Activated T-cell treated with anti-CD3 and anti-CD28 coated beads, Interleukin-2, amount 50 U/mL, for 48 hours (primary cell): Measurements from ENCODE around the gene PAPSS2.
A peak's percentile ranks its signal among the peaks of the same experiment; 100 is the strongest.
"Not testable (repeated sequence)": the region's sequence is repeated elsewhere in the genome, so short reads cannot be mapped to it uniquely, and the experiment has no call there.

Experiments used
- DNase-seq, 2 experiments: peaks; one replicate each; pipeline ENCODE4 v3.0.0-alpha.2; 2020

PAPSS2 gene

DNA sequence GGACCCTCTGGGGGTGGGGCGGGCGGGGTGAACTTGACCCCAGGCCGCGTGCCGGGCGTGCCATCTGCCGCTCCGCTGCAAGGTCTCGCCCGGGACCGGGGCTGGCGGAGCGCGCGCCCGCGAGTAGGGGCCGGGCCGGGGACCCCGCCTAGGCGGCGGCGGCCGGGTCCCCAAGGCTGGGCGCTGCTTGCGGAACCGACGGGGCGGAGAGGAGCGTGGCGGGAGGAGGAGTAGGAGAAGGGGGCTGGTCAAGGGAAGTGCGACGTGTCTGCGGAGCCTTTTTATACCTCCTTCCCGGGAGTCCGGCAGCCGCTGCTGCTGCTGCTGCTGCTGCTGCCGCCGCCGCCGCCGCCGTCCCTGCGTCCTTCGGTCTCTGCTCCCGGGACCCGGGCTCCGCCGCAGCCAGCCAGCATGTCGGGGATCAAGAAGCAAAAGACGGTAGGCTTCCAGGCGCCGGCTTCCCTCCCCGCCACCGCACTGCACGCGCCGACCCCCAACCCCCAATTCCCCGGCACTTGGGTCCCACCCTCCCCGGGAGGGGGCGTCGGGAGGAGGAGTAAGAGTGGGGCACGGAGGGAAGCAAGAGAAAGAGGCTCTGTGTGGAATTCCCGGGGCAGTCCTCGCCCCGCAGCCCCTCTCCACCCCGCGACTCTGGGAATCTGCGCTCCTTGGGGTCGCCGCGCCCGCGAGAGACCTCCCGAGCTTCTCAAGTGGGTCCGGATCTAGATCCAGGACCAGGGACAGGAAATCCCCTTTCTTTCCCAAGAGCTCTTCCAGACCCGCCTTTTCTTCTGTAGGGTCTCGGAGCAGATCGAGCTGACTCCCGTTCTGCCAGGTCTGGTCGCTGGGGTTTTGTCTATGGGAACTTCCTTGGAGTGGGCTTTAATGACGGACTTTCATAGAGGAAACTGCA lies at the start of gene PAPSS2:
Gene PAPSS2, plus strand, starts transcription at position 308 of the 913 bp plus-strand sequence. Its CDS starts 104 bp downstream, at position 412.
- DNase-seq, result peak; percentile 40 to 53

DNA sequence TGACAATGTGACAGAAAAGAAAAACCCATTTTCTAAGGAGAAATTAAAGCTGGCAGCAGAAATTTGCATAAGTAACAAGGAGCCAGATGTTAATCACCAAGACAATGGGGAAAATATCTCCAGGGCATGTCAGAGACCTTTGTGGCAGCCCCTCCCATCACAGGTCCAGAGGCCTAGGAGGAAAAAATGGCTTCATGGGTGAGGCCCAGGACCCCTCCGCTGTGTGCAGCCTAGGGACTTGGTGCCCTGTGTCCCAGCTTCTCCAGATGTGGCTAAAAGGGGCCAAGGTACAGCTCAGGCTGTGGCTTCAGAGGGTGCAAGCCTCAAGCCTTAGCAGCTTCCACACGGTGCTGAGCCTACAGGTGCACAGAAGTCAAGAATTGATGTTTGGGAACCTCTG lies 48.3 kb upstream of the PAPSS2 start:
- DNase-seq, result not testable (repeated sequence)

DNA sequence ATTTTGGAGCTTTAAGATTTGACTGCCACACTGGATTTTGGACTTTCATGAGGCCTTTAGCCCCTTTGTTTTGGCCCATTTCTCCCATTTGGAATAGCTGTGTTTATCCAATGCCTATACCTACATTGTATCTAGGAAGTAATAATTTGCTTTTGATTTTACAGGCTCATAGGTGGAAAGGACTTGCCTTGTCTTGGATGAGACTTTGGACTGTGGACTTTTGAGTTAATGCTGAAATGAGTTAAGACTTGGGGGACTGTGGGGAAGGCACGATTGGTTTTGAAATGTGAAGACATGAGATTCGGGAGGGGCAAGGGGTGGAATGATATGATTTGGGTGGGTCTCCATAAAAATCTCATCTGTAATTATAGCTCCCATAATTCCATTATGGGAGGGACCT lies 47.6 kb upstream of the PAPSS2 start:
- DNase-seq, result no peak

DNA sequence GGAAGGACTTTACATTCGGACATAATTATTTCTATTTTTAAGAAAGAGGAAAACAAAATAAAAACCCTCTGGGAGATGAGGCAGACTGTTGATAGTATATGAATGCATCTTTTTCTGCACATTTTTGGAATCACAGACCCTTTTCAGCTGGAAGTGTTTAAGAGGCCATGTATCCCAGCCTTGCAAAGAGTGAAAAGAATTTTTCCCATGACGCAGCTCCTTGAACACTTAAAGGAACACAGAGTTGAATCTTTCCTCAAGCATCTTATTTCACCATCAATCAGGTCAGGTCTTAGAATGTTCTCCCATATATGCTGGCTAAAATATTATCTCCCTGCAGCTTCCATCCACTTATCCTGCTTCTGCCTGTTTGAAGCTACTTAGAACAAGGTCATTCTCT lies 45.9 kb upstream of the PAPSS2 start:
- DNase-seq, result no peak

DNA sequence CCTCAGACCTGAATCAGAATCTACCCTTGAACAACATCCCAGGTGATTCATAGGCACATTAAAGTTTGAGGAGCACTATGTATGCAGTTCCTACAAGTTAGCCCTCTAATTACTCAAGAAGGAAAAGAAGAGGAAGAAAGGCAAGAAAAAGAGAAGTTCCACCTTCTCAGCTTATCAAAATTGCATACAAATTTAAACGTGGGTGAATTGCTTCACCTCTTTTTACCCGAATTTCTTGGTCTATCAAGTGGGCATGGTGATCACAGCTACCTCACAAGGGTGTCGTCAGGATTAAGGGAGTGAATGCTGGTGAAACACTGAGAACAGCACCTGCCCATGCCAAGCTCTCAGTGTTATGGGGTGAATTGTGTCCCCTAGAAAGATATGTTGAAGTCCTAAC lies 43.8 kb upstream of the PAPSS2 start:
- no peak for DNase-seq

DNA sequence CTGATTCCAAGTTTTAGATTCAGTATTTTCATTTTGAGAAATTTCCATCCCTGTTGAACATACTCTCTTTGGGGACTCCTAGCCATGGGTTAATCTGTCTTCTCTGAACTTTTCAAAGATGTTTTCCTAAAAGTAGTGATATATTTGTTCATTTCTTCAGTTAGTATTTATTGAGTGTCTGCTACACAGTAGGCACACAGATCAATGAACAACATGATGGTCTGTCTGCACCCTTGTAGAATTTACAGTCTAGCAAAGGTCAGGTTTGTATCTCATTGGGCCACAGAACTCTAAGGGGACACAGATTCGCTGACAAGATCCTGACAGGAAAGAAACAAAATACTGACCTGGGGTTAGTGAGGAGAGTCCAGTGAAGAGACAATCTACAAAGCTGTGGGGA lies 42.2 kb upstream of the PAPSS2 start:
- no peak for DNase-seq

DNA sequence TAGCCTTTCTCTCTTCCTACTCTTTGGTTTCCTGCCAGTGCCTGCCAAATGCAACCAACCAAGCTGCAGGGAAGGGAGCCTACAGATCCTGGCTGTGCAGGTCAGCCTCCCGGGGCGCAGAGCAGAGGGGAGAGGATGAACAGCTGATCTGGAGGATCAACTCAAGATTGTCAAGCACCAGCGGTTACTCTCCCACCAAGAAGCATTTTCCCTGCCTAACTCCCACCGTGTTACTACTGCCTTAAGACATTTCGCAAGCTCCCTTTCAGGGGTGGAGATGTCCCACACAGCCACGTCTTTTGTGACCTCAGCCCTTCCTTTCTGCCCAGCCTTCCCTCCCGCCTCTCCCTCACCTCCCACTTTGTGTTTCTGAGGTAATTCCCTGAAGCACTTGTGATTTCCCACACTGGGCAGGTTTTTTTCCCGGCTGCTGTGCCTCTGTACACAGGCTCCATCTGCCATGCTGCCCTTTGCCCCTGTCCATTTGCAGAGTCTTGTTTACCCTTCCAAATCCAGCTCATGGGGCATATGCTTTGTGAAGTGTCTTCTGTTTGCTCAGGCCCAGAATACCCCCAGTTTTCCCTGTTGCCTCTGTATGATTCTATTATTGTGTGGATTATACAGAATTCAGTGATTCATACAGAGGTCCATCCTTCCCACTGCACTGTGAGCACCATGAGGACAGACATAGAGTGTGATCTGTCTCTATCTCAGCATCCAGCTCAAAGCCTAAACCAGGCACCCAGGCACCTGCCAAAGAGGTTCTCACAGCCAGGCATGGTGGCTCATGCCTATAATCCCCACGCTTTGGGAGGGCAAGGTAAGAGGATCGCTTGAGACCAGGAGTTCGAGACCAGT lies 40.9 kb upstream of the PAPSS2 start:
- no peak for DNase-seq

DNA sequence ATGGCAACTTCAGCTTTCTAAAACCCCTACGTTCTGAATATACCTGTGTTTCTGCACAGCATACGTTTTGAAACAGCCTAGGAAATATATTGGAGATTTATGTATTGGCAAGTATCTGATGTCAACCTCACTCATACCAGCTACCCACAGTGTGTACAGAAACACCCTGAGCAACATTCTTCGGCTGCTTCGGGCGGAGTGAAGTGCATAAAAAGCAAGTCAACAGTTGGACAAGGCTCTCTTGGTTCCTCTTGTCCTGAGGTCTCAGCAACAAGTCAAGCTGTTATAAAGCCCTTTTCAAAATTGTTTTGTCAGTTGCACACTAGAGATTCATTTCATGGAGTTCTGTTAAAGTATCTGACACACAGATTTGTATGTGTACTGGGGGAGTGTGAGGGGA lies 40.0 kb upstream of the PAPSS2 start:
- DNase-seq, result no peak

DNA sequence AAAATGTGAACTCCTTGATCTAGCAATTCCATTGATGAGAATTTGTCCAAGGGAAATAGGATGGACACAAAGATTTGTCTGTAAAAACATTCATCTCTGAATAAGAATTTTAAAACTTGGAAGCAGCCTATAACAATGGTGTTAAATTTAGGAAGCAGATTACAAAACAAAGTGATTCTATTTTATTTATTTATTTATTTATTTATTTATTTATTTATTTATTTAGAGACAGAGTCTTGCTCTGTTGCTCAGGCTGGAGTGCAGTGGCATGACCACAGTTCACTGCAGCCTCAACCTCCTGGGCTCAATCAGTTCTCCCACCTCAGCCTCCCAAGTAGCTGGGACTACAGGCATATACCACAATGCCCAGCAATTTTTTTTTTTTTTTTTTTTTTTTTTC lies 38.2 kb upstream of the PAPSS2 start:
- not testable (repeated sequence) for DNase-seq

DNA sequence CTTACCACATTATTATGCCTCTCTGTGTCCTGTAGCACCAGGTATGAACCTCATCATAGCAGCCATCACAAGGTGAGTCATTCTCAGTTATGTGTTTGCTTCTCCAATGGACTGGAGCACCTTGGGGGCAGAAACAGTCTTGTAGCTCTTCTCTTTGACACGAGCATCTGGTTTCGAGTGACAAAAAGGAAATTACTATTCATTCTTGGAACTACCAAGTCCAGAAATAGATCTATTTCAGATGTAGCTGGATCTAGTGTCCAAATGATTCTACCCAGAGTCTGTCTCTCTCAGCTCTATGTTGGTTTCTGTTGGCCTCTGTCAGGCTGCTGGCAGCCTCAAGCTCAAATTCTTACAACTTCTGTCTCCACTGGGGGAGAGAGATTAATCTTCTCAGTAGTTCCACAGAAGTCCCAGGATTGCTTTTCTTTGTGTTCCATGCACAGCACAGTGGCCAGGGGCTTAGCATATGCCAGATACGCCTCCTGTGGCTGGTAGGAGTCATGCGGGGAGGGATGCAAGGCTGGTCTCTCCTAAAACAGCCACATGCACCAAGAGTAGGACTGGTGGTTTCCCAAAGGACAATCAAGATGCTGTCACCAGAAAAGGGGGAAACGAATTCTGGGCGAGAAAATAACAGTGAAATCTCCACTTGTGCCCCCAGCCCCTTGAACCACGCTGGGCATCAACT lies 37.2 kb upstream of the PAPSS2 start:
- no peak for DNase-seq

DNA sequence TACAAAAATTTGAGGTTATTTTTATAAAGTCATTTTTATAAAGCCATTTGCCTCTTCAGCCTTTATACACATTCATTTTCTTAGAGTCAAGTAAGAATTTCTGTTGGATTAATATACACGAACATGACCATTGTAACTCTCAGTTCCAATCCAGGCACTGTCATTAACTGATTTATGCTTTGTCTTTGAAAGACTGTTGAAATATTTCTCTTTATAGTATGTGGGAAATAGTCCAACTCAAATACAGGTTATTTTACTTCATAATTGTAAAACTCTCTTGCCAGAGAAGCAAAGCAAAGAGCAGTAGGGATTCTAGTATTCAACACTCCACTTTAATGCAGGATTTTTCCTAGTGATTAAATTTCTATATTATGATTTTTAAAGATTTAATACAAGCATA lies 36.5 kb upstream of the PAPSS2 start:
- DNase-seq, result no peak

DNA sequence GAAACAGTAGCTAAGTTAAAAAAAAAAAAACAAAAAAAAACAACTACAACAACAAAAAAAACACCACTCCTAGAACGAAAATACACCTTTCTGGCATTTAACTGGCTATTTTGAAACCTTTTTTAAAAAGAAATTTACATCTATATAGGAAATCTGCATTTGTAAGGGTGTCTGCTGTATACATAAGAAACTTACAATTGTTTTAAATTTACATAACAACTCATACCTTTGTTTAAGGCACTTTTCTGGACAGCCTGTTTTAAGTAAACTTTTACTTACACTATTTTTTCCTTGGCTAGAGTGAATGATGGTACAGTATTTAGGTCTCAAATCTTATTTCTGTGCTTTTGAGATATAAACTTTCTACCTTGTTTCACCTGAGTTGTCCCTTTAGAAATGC lies 34.0 kb upstream of the PAPSS2 start:
- no peak for DNase-seq

DNA sequence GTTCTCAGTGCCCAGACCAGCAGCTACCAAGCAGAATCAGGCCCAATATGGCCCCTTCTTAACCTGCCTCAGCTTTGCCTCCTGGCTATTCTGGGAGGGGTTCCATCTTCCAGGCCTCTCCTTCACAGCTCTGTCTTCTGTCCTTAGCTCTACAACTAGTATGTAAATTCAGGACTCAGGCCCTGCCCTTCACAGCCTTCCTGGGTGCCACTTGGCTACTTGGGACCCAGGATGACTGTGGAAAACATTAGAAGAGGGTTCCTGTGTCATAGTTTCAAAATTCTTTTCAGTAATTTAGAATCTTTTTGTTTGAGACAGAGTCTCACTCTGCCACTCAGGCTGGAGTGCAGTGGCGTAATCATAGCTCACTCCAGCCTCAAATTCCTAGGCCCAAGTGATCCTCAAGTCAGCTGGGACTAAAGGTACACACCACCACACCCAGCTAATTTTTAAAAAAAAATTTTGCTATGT lies 33.2 kb upstream of the PAPSS2 start:
- no peak for DNase-seq

DNA sequence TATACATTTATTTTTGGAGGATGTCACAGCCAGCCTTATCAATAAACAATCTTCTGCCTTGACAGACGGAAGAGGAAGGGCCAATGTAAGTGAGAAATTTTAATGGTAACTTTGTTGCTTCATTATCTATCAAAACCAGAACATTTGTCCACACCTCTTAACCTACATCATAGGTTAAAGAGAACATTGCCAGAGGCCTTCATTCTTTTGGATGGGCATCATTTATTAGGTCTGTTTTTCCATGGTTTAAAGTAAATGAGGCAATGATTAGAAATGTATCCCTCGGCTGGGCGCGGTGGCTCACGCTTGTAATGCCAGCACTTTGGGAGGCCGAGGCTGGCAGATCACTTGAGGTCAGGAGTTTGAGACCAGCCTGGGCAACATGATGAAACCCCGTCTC lies 29.5 kb upstream of the PAPSS2 start:
- DNase-seq, result no peak

DNA sequence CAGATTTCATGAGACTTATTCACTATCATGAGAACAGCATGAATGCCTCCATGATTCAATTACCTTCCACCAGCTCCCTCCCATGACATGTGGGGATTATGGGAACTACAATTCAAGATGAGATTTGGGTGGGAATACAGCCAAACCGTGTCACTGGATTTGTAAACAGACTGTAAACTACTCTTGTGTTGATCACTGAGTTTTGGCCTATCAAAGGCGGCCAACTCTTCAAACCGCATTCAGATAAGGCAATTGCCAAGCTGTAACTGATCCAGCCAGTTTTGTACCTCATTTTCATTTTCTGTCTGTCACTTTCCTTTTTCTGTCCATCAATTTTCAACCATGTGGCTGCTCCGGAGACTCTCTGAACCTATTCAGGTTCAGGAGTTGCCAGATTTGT lies 27.2 kb upstream of the PAPSS2 start:
- DNase-seq, result no peak

DNA sequence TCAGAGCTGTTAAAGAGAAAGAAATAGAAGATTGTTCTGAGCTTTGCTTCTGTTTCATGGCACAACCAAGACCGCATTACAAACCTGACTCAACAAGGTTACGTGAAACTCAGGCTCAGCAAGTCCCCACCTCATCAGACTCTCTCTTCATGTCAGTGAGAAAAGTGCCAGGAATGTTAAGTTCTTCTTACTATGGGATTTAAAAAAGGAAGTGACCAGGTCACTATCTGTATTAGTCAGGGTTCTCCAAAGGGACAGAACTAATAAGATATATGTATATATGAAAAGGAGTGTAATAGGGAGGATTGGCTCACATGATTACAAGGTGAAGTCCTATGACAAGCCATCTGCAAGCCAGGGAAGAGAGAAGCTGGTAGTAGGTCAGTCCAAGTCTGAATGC lies 25.4 kb upstream of the PAPSS2 start:
- DNase-seq, result no peak

DNA sequence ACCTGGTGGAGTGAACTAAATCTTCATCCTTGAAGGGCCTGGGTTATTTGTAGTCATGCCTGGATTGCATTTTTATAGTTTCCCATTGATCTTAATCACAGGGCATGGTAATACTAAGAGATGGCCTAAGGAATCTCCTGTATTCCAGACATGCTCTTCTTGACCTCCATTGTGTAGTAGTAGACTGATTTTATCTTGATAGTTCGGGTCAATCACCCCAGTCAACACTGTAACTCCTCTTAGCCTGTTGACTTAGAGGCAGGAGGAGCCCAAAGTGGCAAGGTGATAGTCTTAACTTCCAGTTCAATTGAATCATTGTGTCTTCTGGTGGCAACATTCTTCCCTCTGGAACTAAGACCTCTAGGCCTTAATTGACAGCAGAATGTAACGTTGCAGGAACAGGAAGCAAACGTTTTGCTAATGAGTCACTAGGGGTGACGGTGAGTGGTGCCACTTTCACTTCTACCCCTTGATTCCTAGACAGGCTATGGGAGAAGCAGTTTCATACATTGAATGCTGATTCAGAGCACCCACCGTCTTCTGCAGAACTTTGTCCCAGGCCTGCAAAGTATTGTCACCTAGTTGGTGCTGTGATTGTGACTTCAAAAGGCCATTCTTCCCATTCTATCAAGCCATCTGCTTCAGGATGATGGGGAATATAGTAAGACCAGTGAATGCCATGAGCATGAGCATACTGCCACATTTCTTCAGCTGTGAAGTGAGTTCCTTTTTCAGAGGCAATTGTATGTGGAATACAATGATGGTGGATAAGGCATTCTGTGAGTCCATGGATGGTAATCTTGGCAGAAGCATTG lies 24.0 kb upstream of the PAPSS2 start:
- peak; percentile 45 to 60 for DNase-seq

DNA sequence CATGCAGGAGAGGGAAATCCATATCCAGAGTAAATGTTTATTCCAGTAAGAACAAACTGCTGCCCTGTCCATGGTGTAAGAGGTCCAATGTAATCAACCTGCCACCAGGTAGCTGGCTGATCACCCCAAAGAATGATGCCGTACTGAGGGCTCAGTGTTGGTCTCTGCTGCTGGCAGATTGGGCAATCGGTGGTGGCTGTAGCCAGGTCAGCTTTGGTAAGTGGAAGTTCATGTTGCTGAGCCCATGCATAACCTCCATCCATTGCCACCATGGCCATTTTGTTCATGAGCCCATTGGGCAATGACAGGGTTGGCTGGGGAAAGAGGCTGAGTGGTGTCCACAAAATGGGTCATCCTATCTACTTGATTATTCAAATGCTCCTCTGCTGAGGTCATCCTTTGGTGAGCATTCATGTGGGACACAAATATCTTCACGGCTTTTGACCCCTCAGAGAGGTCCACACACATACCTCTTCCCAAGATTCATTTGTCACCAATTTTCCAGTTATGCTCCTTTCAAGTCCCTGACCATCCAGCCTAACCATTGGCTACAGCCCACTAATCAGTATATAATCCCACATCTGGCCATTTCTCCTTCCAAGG lies 23.3 kb upstream of the PAPSS2 start:
- DNase-seq, result no peak

DNA sequence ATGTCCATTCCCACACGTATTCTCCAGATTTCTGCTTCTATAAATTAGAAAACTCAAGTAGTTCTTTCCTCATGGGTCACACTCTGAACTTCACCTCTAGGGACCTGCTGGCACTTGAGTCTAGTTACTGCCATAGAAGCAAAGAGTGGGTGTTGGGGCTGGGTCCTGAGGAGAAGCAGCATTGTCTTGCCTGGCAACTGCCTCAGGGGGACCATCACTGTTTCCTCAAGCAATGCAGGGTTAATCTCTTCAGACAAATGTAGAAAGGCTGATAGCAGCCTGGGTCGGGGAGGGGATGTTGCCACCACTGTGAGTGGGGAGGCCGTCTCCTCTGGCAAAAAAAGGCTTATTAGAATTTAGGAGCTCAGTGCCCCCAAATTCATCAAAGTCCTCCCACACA lies 20.2 kb upstream of the PAPSS2 start:
- DNase-seq, result no peak

DNA sequence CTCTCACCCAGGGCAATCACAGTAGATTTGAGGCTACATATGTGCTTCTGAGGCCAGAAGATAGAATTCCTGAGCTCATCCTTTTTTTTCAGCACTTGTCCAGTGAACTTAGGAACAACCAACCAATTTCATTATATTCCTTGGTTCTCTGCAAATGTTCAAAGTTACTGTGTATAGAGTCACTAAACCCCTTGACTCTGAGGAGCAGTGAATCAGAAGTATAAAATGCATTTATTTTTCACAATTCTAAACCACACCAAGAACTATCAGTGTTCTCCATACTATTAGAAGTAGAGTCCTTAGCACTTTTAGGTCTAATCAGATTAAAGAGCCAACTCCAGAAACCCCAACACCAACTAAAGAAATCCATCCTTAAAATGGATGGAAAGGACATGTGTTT lies 19.6 kb upstream of the PAPSS2 start:
- no peak for DNase-seq

DNA sequence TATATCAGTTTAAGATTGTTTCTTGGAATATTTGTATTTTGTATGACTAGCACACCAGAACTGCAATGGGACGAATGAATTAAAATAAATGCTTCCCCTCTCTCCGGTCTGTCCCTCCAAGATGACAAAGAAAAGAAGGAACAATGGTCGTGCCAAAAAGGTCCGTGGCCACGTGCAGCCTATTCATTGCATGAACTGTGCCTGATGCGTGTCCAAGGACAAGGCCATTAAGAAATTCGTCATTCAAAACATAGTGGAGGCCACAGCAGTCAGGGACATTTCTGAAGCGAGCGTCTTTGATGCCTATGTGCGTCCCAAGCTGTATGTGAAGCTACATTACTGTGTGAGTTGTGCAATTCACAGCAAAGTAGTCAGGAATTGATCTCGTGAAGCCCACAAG lies 17.2 kb upstream of the PAPSS2 start:
- no peak for DNase-seq

DNA sequence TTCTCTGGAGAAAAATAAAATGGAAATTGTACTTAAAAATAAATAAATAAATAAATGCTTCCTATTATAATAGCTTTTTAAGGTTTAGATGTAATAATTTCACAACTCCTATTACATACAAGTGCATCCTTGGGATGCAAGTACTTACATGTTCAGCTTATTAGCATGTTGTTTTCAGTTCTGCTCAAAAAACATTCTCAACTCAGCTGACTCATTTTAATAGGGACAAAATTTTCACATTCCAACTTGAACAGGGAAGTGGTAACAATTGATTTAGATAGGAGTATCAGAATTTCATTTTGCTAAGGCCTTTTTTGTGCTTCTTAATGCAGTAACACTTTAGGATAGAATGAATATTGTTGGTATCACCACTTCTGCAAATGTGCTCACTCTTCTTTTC lies 16.7 kb upstream of the PAPSS2 start:
- no peak for DNase-seq
